Fibroblast of lung (primary cell): Measurements from ENCODE around the gene CABCOCO1.

Experiments
- CTCF ChIP-seq, 2 donors: IDR thresholded peaks in 1 of 2; conservative IDR thresholded peaks in 1 of 2; 1 replicate in 1 of 2; 2 replicates in 1 of 2; pipeline ENCODE4 v1.5.1; 2011 to 2012; ENCODE audit warnings: low read length in 2 of 2, control low read depth in 1 of 2, inconsistent platforms in 1 of 2, low read depth in 1 of 2, mild to moderate bottlenecking in 1 of 2
- EZH2 ChIP-seq: IDR thresholded peaks from 2 replicates; pipeline ENCODE4 v1.5.1; 2012; ENCODE audit warnings: low read length, control low read depth, mild to moderate bottlenecking; ENCODE audit errors: missing control alignments

GRCh38 chr10:61702584-61702983 is 39.9 kb downstream of the CABCOCO1 start:
- no peak for TF ChIP-seq CTCF (conservative IDR thresholded peaks at IDR 0.05 in 1 of 2, IDR thresholded peaks at IDR 0.05 in 1 of 2; ENCODE audit: low read depth in 1 of 2, low read length in 2 of 2)
- TF ChIP-seq EZH2: no peak
